GM06990 (cell line): Measurements from ENCODE around the gene NUDT22.

ENCODE experiments used
- DNase-seq: peaks from one replicate; pipeline ENCODE4 v3.0.0-alpha.2; 2011; ENCODE audit not compliant: insufficient read length; ENCODE audit errors: extremely low read depth
- H3K27me3 ChIP-seq: replicated peaks from 2 replicates; pipeline ENCODE4 v1.6.0; 2011; ENCODE audit warnings: low read length; ENCODE audit not compliant: control insufficient read depth, insufficient read depth
- H3K36me3 ChIP-seq: 2 replicates; pipeline ENCODE4 v1.5.1; 2011; ENCODE audit warnings: low read length; ENCODE audit not compliant: control insufficient read depth, insufficient read depth
- H3K4me3 ChIP-seq: replicated peaks from 2 replicates; pipeline ENCODE4 v1.5.1; 2011; ENCODE audit warnings: low read depth, mild to moderate bottlenecking, control low read depth, low read length
- TF ChIP-seq, protein P1 (sequence below): IDR thresholded peaks from 2 replicates; pipeline ENCODE4 v1.5.1; 2011; ENCODE audit warnings: low read length, control low read depth, mild to moderate bottlenecking, inconsistent platforms; ENCODE audit not compliant: insufficient read depth, poor library complexity, severe bottlenecking

The NUDT22 gene

DNA sequence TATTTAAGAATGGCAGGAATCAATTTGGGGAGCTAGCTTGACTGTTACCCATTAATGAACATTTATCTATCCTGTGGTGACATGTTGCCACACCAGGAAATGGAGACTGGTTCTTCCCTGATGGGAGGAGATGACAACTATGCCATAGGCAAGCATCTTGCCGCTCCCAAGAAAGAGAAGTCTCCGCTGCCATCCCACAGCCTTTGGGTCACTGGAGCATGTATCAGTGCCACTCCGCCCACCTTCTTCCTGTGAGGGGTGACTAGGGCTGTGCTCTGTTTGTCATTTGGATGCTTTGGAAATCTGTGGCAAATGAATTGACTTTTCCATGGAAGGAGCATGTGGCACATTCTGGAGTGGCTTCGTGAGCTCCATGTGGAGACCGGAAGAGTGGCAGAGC is 33.6 kb upstream of the NUDT22 start:
- no peak for DNase-seq
- no peaks in the 10 kb centered on the region for H3K27me3 ChIP-seq
- no peak overlapping the region for H3K4me3 ChIP-seq
- TF ChIP-seq, protein P1, sequence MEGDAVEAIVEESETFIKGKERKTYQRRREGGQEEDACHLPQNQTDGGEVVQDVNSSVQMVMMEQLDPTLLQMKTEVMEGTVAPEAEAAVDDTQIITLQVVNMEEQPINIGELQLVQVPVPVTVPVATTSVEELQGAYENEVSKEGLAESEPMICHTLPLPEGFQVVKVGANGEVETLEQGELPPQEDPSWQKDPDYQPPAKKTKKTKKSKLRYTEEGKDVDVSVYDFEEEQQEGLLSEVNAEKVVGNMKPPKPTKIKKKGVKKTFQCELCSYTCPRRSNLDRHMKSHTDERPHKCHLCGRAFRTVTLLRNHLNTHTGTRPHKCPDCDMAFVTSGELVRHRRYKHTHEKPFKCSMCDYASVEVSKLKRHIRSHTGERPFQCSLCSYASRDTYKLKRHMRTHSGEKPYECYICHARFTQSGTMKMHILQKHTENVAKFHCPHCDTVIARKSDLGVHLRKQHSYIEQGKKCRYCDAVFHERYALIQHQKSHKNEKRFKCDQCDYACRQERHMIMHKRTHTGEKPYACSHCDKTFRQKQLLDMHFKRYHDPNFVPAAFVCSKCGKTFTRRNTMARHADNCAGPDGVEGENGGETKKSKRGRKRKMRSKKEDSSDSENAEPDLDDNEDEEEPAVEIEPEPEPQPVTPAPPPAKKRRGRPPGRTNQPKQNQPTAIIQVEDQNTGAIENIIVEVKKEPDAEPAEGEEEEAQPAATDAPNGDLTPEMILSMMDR, result no peak
- H3K36me3 ChIP-seq, result peaks cover 28% of the 10 kb centered on the region

DNA sequence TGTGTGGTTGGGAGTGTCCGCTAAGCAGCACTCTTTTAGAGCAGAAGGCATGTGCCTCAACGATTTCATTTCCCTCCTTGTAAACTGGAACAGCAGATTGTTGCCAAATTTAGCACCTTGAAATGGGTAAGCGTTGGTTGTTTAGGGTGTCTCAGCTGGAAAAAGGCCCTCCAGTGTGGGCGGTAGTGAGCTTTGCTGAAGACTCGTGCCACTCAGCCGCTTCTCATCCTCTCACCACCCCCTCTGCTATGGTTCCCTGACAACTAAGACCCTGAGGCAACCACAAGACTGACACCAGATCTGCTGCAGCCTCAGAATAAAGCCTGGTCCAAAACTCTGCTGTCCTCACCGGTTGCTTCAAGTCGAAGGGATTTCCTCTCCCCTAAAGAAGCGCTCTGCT is 29.4 kb upstream of the NUDT22 start:
- no peak for DNase-seq
- Histone ChIP-seq H3K27me3 (no peaks in the 10 kb centered on the region), H3K4me3 (no peak overlapping the region), H3K36me3 (peaks cover 38% of the 10 kb centered on the region)
- TF ChIP-seq, protein P1, result no peak

DNA sequence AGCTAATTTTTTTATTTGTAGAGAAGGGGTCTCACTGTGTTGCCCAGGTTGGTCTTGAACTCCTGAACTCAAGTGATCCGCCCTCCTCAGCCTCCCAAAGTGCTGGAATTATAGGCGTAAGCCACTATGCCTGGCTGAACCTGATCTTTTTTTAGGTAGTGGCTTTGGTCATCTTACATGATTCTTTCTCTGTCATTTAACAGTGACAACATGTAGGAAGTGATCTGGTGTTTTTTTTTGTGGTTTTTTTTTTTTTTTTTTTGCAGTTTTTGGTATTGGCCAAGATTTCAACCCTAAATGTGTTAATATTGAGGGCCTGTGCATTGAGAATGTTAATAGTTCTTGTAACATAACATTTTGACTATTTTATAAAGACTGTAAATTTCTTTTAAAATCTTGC is 27.6 kb upstream of the NUDT22 start:
- Histone ChIP-seq H3K27me3 (no peaks in the 10 kb centered on the region), H3K36me3 (peaks cover 45% of the 10 kb centered on the region), H3K4me3 (no peak overlapping the region)
- DNase-seq, result no peak
- TF ChIP-seq, protein P1, result no peak

DNA sequence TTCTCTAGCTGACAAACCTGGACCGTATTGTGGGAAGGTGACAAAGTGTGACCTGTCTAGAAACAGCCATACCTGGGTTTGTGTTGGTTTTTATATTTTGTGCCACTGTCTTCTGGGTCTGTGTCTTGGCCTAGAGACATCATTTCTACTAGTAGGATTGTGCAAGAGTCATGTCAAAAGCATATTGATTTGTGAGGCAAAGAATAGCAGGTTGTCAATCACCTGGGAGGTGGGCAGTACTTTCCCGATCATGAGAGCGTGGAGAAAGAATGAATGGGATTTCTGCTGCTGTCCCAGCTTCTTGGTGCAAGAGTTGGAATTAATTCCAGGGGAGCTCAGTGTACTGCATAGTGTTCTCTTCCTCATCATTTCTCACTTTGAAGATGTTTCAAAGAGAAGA is 24.5 kb upstream of the NUDT22 start:
- H3K27me3 ChIP-seq, result no peaks in the 10 kb centered on the region
- H3K36me3 ChIP-seq, result peaks cover 37% of the 10 kb centered on the region
- H3K4me3 ChIP-seq, result no peak overlapping the region
- no peak for DNase-seq
- TF ChIP-seq, protein P1, result no peak

DNA sequence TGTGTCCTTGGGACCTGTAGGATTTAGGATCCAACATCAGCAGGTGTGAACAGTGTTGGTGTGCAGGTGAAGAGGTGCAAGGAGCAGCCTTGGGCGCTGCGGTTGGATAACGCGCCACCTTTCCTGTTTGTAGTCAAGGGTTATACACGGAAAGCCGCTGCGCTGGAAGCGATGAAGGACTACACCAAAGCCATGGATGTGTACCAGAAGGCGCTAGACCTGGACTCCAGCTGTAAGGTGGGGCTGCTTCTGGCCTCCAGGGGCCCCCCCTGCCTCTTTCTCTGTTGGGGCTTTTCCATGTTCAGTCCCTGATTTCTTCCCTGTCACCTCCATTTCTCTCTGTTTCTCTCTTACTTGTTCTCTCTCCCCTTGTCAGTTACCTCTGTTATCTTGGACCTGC is 23.1 kb upstream of the NUDT22 start:
- Histone ChIP-seq H3K4me3 (no peak overlapping the region), H3K27me3 (no peaks in the 10 kb centered on the region), H3K36me3 (peaks cover 28% of the 10 kb centered on the region)
- DNase-seq, result no peak
- TF ChIP-seq, protein P1, result no peak

DNA sequence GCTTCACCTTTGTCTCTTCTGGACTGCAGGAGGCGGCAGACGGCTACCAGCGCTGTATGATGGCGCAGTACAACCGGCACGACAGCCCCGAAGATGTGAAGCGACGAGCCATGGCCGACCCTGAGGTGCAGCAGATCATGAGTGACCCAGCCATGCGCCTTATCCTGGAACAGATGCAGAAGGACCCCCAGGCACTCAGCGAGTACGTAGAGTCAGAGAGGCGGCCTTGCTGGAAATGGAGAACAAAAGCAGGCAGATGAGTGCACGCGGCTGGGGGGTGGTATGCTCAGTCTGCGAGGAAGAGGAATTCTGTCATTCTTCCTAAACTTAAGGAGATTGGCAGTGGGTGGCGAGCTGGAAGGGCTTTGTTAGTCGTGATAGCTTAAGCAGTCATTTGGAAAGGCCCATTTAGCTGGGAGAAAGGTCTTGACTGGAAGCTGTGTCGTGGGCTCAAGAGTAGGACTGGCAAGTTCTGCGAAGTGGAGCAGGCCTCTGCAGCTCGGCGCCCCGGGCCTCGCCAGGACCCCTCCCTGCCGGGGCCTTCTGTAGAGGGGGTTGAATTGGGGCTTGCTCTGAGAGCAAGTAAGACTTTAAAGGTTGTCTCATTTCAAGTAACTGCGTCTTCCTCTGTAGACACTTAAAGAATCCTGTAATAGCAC is 22.5 kb upstream of the NUDT22 start:
- no peak for DNase-seq
- TF ChIP-seq, protein P1, result no peak
- peaks cover 28% of the 10 kb centered on the region for H3K36me3 ChIP-seq
- H3K4me3 ChIP-seq, result no peak overlapping the region
- H3K27me3 ChIP-seq, result no peaks in the 10 kb centered on the region
